ENCODE data around the gene SUN1.

GRCh38 chr7:879093-879492 is 46.8 kb downstream of the SUN1 start:
- no peak for TF ChIP-seq GATA2 (IDR thresholded peaks at IDR 0.05; ENCODE audit: insufficient read depth, insufficient read length, low read depth, low read length)
- TF ChIP-seq POLR2A (IDR thresholded peaks at IDR 0.05; ENCODE audit: low read depth, low read length) = no peak
- TF ChIP-seq, protein P1, sequence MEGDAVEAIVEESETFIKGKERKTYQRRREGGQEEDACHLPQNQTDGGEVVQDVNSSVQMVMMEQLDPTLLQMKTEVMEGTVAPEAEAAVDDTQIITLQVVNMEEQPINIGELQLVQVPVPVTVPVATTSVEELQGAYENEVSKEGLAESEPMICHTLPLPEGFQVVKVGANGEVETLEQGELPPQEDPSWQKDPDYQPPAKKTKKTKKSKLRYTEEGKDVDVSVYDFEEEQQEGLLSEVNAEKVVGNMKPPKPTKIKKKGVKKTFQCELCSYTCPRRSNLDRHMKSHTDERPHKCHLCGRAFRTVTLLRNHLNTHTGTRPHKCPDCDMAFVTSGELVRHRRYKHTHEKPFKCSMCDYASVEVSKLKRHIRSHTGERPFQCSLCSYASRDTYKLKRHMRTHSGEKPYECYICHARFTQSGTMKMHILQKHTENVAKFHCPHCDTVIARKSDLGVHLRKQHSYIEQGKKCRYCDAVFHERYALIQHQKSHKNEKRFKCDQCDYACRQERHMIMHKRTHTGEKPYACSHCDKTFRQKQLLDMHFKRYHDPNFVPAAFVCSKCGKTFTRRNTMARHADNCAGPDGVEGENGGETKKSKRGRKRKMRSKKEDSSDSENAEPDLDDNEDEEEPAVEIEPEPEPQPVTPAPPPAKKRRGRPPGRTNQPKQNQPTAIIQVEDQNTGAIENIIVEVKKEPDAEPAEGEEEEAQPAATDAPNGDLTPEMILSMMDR (IDR thresholded peaks at IDR 0.05; ENCODE audit: extremely low read depth in 1 of 2, insufficient read depth in 1 of 2, low read depth in 1 of 2, low read length in 2 of 2) = no peak
- no peak for TF ChIP-seq JUN (IDR thresholded peaks at IDR 0.05; ENCODE audit: borderline replicate concordance, insufficient read depth, insufficient read length, low read depth)

Measured in endothelial cell of umbilical vein (primary cell).